HG03457 (cell line): ENCODE measurements around the gene UNCX.

Experiments
- ATAC-seq: cut with Tn5 transposase; IDR thresholded peaks from one replicate; pipeline ENCODE4 v1.9.1; 2021; ENCODE audit warnings: moderate number of reproducible peaks; ENCODE audit not compliant: unreplicated experiment

Gene UNCX

DNA sequence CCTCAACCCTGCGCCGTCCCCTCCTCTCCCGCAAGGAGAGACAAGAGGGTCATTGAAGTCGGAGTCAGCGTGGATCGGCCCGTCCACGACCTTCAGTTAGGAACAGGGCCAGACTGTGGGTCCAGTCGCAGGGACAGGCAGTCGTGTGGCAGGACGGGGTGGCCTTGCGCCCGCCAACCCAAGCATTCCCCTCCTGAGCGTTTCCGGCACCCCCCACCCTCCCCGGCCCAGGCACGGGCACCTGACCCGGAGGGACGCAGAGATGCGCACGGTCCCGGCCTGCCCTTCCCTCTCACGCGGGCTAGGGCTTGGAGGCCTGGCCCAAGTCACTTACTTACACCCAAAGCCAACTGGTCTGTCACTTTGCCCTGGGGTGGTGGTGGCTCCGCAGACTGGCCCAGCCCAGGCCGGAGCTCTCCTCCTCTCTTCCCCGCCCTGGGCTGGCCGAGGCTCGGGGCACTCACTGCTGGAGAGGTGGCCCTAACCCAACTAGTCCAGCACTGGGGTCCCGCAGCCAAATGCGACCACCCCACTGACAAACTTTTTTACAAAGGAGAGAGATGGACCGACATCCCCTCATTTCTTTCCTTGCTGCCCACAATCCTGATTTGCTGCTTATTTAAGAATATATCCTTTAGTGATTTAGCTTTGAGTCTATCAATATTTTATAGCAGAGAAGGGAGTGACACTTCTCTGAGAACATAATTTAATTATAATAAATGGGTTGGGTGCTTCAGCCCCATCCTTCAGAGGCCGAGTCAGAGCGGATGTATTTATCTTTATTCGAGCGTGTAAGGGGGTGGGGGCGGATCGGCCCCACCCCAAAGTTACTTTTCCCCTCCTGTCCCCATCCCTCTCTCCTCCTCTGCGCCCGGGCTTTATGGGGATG, 1.2 kb upstream of the UNCX start:
- no peak for ATAC-seq

- ATAC-seq: no peak
Observed at GRCh38 chr7:1232103-1232466, 587 bp upstream of the UNCX start.

DNA sequence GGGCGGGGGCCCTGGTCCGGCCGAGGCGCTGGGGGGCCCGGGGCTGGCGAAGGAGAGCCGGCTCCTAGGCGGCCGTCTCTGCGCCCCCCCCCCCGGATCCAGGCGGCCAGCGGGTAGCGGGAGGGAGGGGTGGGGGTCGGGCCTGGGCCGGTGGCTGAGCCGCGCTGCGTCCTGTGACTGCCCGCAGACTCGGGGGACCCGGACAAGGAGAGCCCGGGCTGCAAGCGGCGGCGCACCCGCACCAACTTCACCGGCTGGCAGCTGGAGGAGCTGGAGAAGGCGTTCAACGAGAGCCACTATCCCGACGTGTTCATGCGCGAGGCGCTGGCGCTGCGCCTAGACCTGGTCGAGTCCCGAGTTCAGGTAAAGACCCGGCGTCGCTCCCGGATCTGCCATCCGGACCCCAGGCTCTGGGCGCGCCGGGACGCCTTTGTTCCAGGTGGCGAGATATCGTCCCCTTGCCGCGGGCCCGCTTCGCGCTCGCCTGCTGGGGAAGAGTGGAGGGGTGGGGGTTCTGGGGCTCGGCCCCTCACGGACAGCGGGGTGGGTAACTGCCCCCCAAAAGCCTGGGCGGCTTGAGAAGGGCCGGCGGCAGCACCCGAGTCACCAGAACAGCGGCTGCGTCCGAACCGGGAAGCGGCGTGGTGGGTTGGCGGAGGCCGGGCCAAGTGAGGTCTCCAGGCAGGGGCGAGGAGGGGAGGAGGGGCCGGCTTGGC, 819 bp downstream of the UNCX start:
- ATAC-seq: no peak

DNA sequence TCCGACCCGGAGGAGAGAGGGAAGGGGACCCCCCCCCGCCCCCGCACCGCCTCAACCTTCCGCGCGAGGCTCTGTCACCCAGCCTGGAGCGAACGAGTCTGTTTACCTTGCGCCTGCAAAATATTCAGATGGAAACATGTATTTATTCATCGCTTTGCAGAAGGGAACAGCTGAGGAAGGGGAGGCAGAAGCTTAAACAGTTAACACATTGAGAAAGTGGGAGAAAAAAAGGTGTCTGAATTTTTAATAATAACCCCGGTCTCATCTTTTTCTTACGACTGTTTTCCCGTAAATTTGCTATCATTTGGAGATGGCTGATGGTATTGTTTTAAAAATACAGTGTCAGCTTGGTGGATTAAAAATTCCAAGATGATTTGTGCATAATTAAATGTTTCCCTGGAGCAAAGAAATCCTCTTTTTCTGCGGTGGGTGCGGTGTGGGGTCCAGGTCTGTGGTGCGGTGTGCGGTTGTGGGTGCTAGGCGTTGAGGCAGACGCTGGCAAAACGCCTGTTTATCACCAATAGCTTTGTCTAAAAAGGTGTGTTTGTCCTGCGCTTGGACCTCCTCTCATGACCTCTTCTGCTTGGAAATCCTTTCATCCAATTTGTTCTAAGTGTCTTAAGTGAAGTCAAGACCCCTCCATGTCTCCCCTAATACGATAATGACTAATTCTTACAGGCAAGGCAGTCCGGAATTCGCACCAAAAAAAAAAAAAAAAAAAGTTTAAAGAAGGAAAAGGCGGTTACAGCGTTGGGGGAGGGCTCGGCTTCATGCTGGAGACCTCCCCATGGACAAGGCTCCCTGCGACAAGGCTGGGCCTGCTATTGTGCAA, 1.6 kb downstream of the UNCX start:
- ATAC-seq: no peak

- ATAC-seq: no peak
Observed at GRCh38 chr7:1234881-1235500, 2.3 kb downstream of the UNCX start.

DNA sequence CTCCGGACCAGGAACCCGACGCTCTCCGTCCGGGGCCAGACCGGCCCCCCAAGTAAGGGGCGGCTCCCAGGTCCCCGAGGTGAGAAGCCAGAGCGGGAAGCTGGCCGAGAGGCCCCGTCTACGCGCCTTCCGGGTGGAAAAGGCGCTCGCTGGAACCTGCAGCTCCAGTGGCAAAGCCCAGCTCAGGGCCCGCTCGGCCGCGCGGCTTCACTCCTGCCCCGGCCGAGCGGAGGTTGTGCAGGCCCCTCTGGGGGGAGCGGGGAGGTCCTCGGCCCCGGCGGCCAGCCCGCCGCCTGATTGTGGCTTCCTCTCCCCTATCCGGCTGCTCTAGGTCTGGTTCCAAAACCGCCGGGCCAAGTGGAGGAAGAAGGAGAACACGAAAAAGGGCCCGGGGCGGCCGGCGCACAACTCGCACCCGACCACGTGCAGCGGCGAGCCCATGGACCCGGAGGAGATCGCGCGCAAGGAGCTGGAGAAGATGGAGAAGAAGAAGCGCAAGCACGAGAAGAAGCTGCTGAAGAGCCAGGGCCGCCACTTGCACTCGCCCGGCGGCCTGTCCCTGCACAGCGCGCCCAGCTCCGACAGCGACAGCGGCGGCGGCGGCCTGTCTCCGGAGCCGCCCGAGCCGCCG, 2.9 kb downstream of the UNCX start:
- ATAC-seq: no peak

GRCh38 chr7:1236132-1236661, 3.5 kb downstream of the UNCX start:
- no peak for ATAC-seq

- no peak for ATAC-seq
Observed at GRCh38 chr7:1236831-1237701, 4.4 kb downstream of the UNCX start.

DNA sequence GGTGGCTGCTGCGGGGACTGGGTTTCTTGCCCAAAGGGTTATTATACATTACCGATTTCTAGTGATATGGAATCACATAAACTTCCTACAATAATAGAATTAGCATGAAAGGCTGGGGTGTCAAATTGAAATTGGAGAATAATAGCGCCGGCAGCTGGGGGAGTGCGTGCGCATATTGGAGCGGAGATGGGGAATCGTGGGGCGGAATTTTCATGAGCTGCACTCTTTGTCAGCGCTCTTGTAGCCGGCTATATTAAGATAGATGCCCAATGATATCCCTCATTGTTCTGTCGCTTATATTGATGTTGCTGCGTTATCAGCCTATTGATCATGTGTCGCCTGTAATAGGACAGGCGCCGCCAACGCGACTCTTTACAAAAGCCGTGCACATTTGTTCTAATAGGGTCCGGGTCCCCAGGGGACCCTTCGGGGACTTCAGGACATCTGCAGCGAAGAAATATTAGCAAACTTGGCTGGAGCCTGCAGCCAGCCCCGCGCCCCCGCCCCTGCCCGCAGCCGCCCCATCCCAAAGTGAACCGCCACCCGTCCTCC, 5.1 kb downstream of the UNCX start:
- no peak for ATAC-seq

DNA sequence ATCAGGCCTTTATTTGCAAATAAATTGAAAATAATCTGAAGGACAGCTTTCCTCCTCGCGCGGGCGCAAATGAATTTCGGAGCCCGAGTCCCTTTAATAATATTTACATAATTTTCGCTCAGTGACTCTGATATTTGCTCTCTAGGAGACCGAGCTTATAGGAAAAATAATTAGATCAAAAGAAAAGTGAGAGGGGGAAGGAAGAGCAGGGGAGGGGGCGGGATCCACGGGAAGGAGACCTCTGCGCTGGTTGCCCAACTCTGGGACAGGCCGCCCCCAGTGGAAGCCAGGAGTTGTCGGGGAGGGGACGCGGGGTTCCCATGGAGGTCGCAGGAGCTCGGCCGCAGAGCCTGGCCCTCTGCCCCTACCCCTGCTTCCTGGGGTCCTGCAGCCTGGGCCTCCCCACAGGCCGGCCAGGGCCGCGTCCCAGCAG, 5.8 kb downstream of the UNCX start:
- ATAC-seq: no peak

DNA sequence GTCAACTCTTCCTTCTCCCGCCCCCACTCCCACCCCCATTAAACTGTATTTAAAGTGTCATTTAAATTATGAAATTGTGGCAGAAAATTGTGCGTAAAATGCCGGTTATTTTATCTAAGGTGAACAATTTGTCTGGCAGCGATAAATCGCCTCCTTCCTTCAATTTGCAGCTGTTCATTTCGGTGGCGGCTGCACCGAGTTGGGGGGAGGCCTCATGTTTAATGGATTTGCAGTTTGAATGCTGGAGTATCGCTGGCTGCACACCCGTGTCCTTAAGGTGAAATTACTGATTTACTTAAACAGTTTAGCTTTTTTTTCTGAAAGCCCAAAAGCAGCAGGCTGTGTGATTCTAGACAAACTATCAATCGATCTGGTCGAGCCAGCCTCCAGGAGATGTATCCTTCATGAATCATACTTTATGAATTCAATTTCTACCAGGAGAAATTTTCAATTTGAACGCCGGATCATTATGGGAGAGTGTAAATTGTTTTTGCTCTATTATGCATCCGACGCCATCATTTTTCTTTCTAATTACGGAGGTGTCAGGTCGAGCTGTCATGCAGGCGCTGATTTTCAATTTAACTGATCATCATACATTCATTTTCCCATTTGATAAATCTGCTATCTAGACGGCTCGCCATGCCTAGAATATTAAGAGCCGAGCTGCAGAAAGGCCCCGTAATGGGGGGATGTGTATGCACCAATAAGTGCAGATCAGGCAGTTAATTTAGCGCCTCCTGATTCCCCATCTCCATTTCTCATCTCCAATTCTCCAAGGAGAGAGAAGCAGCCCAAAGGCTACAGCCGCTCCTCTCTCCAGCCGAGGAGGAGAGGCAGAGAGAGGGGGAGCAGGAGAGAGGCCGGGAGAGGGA, 6.5 kb downstream of the UNCX start:
- ATAC-seq: no peak

DNA sequence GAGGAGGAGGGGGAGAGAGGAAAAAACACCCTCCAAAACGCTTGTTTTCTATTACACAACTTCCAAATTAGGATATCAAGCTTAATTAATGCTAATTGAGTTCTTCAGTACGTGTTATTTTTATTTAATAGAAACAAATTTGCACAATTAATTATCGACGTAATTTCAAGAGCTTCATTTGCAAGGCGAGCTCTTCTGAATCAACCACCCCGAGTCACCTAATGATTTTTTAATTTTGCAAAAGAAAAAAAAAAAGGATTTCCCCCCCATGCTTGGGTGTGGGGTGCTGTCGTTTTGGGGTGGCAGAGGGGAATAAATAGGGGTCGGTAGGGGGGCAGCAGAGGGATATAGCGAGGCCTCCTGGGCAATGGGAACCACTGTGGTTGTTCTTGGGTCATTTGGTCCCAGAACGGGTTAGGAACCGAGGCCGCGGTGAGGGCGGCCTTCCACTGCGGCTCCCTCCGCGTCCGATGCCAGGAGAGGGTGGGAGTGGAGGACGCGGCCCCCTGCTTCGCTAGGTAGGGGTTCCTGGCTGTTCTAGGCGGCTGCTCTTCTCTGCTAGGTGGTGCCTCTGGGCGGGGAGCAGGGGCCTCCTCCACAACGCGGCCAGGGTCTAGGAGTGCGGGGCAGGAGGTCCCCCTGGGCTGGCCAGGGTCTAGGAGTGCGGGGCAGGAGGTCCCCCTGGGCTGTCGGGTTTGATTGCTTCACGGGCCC, 7.3 kb downstream of the UNCX start:
- no peak for ATAC-seq

- no peak for ATAC-seq
Observed at GRCh38 chr7:1240517-1241257, 8.0 kb downstream of the UNCX start.

- ATAC-seq: no peak
Observed at GRCh38 chr7:1241258-1241602, 8.6 kb downstream of the UNCX start.

DNA sequence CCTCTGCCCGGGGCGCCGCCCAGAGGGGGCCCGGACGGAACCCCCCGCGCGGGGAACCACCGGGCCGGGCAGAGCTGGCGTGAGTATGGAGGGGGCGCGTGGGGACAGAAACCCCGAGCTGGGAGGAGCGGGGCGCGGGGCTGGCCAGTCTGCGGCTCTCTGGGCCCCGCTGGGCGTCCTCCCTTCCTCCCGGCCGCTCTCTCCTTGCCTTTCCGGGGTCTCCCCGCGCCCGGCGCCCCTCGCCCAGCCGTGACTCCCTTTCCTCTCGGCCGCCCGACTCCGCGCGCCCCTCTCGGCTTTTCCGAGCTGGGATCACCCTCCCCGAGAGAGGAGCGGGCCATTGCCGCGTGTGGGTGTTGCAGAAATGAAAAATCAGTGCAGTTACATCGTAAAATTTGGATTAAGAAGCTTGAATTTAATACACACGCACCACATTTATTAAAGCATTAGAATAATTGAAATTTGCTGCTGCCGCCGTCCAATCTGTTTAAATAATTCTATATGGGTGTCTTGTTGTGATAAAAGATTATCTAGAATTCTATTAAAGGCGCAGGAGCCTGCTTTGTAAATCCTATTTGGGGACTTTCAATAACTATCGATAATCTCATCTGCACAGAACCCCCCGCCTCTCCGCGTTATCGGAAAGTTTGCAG, 9.1 kb downstream of the UNCX start:
- ATAC-seq: no peak

GRCh38 chr7:1242256-1242605, 9.6 kb downstream of the UNCX start:
- ATAC-seq: no peak
